ENCODE data around the gene TACC2. TPM values are rescaled to one million over a fixed set of nuclear protein-coding genes. Genes with fewer than 3 reads are reported as not detected.
"Not testable (repeated sequence)": the region's sequence is repeated elsewhere in the genome, so short reads cannot be mapped to it uniquely, and the experiment has no call there.

Gene TACC2
- total RNA-seq, 1 experiment from 2014 or later: 15.8 TPM

DNA sequence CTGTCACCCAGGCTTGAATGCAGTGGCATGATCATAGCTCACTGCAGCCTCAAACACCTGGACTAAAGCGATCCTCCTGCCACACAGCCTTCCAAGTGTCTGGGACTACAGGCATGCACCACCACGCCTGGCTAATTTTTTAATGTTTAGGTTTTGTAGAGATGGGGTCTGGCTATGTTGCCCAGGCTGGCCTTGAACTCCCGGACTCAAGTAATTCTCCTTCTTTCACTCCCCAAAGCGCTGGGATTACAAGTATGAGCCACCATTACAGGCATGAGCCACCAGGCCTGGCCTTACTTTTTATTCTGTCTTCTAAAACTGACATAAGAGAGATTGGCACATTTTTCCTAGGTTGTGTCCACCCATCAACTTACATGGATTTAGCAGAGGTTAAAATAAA, 33.3 kb downstream of the TACC2 start:
- CTCF ChIA-PET: no interaction called here
- Histone ChIP-seq H3F3A (ENCODE audit: insufficient read depth, low read depth) (peaks cover 12% of the 10 kb centered on the region), H4K20me1 (ENCODE audit: insufficient read depth) (no peaks in the 10 kb centered on the region), H3K9me3 (ENCODE audit: insufficient read depth, low read depth) (no peaks in the 10 kb centered on the region), H3K79me2 (ENCODE audit: low read depth) (no peaks in the 10 kb centered on the region), H3K4me3 (no peak overlapping the region), H2AFZ (no peak overlapping the region), H3K27me3 (ENCODE audit: insufficient read depth, low read depth) (no peaks in the 10 kb centered on the region), H3K9me2 (ENCODE audit: insufficient read depth) (no peaks in the 10 kb centered on the region), H3K4me2 (no peak overlapping the region), H3K36me3 (ENCODE audit: low read depth) (no peaks in the 10 kb centered on the region), H3K4me1 (replicated peaks; ENCODE audit: insufficient read depth) (peaks cover 8% of the 10 kb centered on the region), H3K27ac (no peak overlapping the region)
- no TSS peak for BruUV-seq (replicated peaks)
- POLR2A ChIA-PET (ENCODE audit: unreplicated experiment): no interaction called here
- intact Hi-C loops (cut with micrococcal nuclease; ENCODE audit: unreplicated experiment): no loop called here
- DNase-seq: no peak
- TF ChIP-seq CTCF (conservative IDR thresholded peaks at IDR 0.05) (no peak), EZH2 (IDR thresholded peaks at IDR 0.05; ENCODE audit: low read depth) (no peak)

DNA sequence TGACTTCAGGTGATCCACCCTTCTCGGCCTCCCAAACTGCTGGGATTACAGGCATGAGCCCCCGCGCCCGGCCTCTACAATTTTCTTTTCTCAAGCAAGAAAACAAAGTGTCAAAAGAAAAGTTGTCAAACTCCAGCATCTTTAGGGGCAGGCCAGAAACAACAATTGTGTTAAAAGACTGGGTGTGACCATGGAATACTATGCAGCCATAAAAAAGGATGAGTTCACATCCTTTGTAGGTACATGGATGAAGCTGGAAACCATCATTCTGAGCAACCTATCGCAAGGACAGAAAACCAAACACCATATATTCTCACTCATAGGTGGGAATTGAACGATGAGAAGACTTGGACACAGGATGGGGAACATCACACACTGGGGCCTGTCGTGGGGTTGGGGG, 34.3 kb downstream of the TACC2 start:
- H3K79me2 ChIP-seq (ENCODE audit: low read depth); H3K4me2 ChIP-seq; H2AFZ ChIP-seq; CTCF ChIA-PET; H3K27ac ChIP-seq; H4K20me1 ChIP-seq (ENCODE audit: insufficient read depth); POLR2A ChIA-PET (ENCODE audit: unreplicated experiment); H3K4me3 ChIP-seq; BruUV-seq (replicated peaks); H3K9me3 ChIP-seq (ENCODE audit: insufficient read depth, low read depth); H3K4me1 ChIP-seq (replicated peaks; ENCODE audit: insufficient read depth); intact Hi-C loops (cut with micrococcal nuclease; ENCODE audit: unreplicated experiment); DNase-seq; H3K27me3 ChIP-seq (ENCODE audit: insufficient read depth, low read depth); H3K36me3 ChIP-seq (ENCODE audit: low read depth); H3K9me2 ChIP-seq (ENCODE audit: insufficient read depth): not testable (repeated sequence)
- peaks cover 12% of the 10 kb centered on the region for H3F3A ChIP-seq (ENCODE audit: insufficient read depth, low read depth)

DNA sequence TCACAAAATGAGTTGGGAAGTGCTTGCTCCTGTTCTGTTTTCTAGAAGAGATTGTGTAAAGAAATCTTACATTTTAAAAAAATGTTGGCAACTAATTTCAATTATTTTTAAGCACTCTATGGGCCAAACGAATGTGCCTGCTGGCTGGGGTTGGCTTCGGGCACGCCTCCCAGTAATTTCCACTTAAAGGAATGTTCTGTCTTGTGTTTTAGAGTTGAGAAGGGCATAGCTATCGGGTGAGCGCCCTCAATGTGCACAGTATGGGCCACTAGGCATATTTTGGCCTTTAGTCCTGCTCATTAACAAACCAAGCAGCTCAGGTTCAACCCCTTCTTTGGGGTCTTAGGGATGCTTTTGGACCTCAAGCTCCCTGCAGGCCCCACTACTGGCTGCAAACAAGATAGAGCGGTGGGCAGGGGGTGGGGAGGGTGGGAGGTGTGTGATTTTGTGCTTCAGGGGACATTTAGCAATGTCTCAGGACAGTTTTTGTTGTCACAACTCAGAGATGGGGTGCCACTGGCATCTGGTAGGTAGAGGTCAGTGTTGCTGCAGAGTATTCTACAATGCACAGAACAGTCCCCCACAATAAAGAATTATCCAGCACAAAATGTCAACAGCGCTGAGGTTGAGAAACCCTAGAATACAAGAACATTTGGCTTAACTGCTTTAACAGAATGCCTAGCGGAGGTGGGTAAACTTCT, 40.7 kb downstream of the TACC2 start:
- Histone ChIP-seq H3K27ac (no peak overlapping the region), H3K9me3 (ENCODE audit: insufficient read depth, low read depth) (no peaks in the 10 kb centered on the region), H2AFZ (no peak overlapping the region), H3K4me1 (replicated peaks; ENCODE audit: insufficient read depth) (peaks cover 8% of the 10 kb centered on the region), H3K27me3 (ENCODE audit: insufficient read depth, low read depth) (no peaks in the 10 kb centered on the region), H4K20me1 (ENCODE audit: insufficient read depth) (no peaks in the 10 kb centered on the region), H3K36me3 (ENCODE audit: low read depth) (no peaks in the 10 kb centered on the region), H3K9me2 (ENCODE audit: insufficient read depth) (no peaks in the 10 kb centered on the region), H3K4me2 (no peak overlapping the region), H3K4me3 (no peak overlapping the region), H3K79me2 (ENCODE audit: low read depth) (no peaks in the 10 kb centered on the region), H3F3A (ENCODE audit: insufficient read depth, low read depth) (no peaks in the 10 kb centered on the region)
- no peak for DNase-seq
- TF ChIP-seq EZH2 (IDR thresholded peaks at IDR 0.05; ENCODE audit: low read depth): no peak
- no peak for TF ChIP-seq CTCF (conservative IDR thresholded peaks at IDR 0.05)
- ChIA-PET POLR2A (ENCODE audit: unreplicated experiment) (no interaction called here), CTCF (interaction anchor here (0.6 kb wide), 1 partner anchor 14 kb away, joined by 7 read pairs; no protein-coding TSS in a partner anchor)
- BruUV-seq (replicated peaks): no TSS peak
- intact Hi-C loops (cut with micrococcal nuclease; ENCODE audit: unreplicated experiment): no loop called here

- Histone ChIP-seq H3F3A (ENCODE audit: insufficient read depth, low read depth) (no peaks in the 10 kb centered on the region), H4K20me1 (ENCODE audit: insufficient read depth) (no peaks in the 10 kb centered on the region), H3K4me1 (replicated peaks; ENCODE audit: insufficient read depth) (peaks cover 8% of the 10 kb centered on the region), H3K4me2 (no peak overlapping the region), H3K9me3 (ENCODE audit: insufficient read depth, low read depth) (no peaks in the 10 kb centered on the region), H3K9me2 (ENCODE audit: insufficient read depth) (no peaks in the 10 kb centered on the region), H3K4me3 (no peak overlapping the region), H3K79me2 (ENCODE audit: low read depth) (no peaks in the 10 kb centered on the region), H2AFZ (no peak overlapping the region), H3K27ac (no peak overlapping the region), H3K36me3 (ENCODE audit: low read depth) (no peaks in the 10 kb centered on the region), H3K27me3 (ENCODE audit: insufficient read depth, low read depth) (no peaks in the 10 kb centered on the region)
- POLR2A ChIA-PET (ENCODE audit: unreplicated experiment): no interaction called here
- TF ChIP-seq CTCF (conservative IDR thresholded peaks at IDR 0.05) (no peak), EZH2 (IDR thresholded peaks at IDR 0.05; ENCODE audit: low read depth) (no peak)
- peak in 1 of 2 experiments; percentile 38 for DNase-seq
- intact Hi-C loops (cut with micrococcal nuclease; ENCODE audit: unreplicated experiment): no loop called here
- CTCF ChIA-PET: no interaction called here
- no TSS peak for BruUV-seq (replicated peaks)
These were observed 41.2 kb downstream of the TACC2 start for GRCh38 chr10:122030200-122030552.
